Smooth muscle cell (in vitro differentiated cells): Measurements from ENCODE around the gene TMEM163. TPM values are rescaled to one million over a fixed set of nuclear protein-coding genes. Genes with fewer than 3 reads are reported as not detected.

Experiments used
- DNase-seq: peaks from one replicate; lab custom pipeline; 2025; ENCODE audit not compliant: unreplicated experiment; lab: John Stamatoyannopoulos, UW
- H2AFZ ChIP-seq: fragments of 200-600 bp; sonication (generic); 2 replicates; pipeline ENCODE4 v1.6.0; 2016; ENCODE audit warnings: antibody characterized with exemption, low read depth, mild to moderate bottlenecking
- H3F3A ChIP-seq: fragments of 200-600 bp; sonication (generic); 2 replicates; pipeline ENCODE4 v1.6.0; 2017; ENCODE audit warnings: antibody characterized with exemption, low read depth
- H3K27ac ChIP-seq: fragments of 200-600 bp; sonication (generic); 2 replicates; pipeline ENCODE4 v1.5.1; 2016; ENCODE audit warnings: low read depth, mild to moderate bottlenecking
- H3K27me3 ChIP-seq: fragments of 200-600 bp; sonication (generic); 2 replicates; pipeline ENCODE4 v1.6.1; 2016; ENCODE audit warnings: low read depth, mild to moderate bottlenecking
- H3K36me3 ChIP-seq: fragments of 200-600 bp; sonication (generic); 2 replicates; pipeline ENCODE4 v1.5.1; 2016; ENCODE audit warnings: low read depth
- H3K4me1 ChIP-seq: fragments of 200-600 bp; sonication (generic); 2 replicates; pipeline ENCODE4 v1.5.1; 2016; ENCODE audit warnings: low read depth
- H3K4me2 ChIP-seq: fragments of 200-600 bp; sonication (generic); 2 replicates; pipeline ENCODE4 v1.6.0; 2016; ENCODE audit warnings: mild to moderate bottlenecking
- H3K4me3 ChIP-seq: fragments of 200-600 bp; sonication (generic); 2 replicates; pipeline ENCODE4 v1.5.1; 2016; ENCODE audit warnings: mild to moderate bottlenecking
- H3K79me2 ChIP-seq: fragments of 200-600 bp; sonication (generic); 2 replicates; pipeline ENCODE4 v1.6.0; 2016; ENCODE audit warnings: low read depth, mild to moderate bottlenecking
- H3K9ac ChIP-seq: fragments of 200-600 bp; sonication (generic); 2 replicates; pipeline ENCODE4 v1.6.0; 2016; ENCODE audit warnings: low read depth
- H3K9me3 ChIP-seq: fragments of 200-600 bp; sonication (generic); replicated peaks from 2 replicates; pipeline ENCODE4 v1.5.1; 2016; ENCODE audit warnings: low read depth
- H4K20me1 ChIP-seq: fragments of 200-600 bp; sonication (generic); 2 replicates; pipeline ENCODE4 v1.6.0; 2016; ENCODE audit warnings: low read depth
- WGBS: methylation state at CpG from one replicate; pipeline ENCODE4 v1.1.7; 2016; ENCODE audit warnings: low lambda C conversion rate; 5-methylcytosine and 5-hydroxymethylcytosine counted together
- polyA plus RNA-seq: library from polyadenylated mRNA; unstranded; fragments of >200 nt; fragmentation: Nextera tagmentation; extraction: Ambion mirVana; gene quantifications from 2 replicates; pipeline ENCODE4 v1.2.1, GENCODE V29; 2016
- total RNA-seq: library from RNA; depleted of rRNA; stranded (reverse); fragments of >200 nt; gene quantifications from 2 replicates; pipeline ENCODE4 v1.2.3, GENCODE V29; 2014
- TF ChIP-seq, protein P1 (sequence below): fragments of 200-600 bp; sonication (generic); IDR thresholded peaks from 2 replicates; pipeline ENCODE4 v1.5.1; 2017; ENCODE audit warnings: borderline replicate concordance, mild to moderate bottlenecking, antibody characterized with exemption; ENCODE audit not compliant: insufficient read depth, poor library complexity, severe bottlenecking

Gene TMEM163
- total and polyA plus RNA-seq, 2 experiments from 2014 or later: 0.31 TPM; not detected in 1

DNA sequence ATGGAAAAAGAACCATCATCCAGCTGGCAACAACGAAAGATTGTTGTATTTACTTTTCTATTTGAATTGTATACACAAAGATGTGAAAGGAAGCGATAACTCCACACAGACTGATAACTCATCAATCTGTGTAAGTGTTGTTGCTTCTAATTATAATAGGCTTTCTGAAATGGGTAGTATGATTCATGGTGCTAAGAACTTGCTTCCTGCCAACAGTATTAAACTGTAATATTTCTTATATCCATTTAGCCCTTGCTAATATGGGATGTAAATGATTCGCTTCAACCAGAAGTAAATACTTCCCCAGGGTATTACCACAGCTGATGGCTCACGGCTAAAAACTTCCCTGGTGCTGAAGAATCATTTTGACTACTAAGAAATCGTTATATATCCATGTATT lies 70.2 kb downstream of the TMEM163 start:
- Histone ChIP-seq H3K79me2 (no peaks in the 10 kb centered on the region), H3K27me3 (no peaks in the 10 kb centered on the region), H3K9ac (no peak overlapping the region), H4K20me1 (no peaks in the 10 kb centered on the region), H3K36me3 (no peaks in the 10 kb centered on the region), H3F3A (no peaks in the 10 kb centered on the region), H3K4me1 (no peaks in the 10 kb centered on the region), H3K27ac (no peak overlapping the region), H3K9me3 (no peaks in the 10 kb centered on the region), H3K4me3 (no peak overlapping the region), H2AFZ (no peak overlapping the region), H3K4me2 (no peak overlapping the region)
- TF ChIP-seq, protein P1, sequence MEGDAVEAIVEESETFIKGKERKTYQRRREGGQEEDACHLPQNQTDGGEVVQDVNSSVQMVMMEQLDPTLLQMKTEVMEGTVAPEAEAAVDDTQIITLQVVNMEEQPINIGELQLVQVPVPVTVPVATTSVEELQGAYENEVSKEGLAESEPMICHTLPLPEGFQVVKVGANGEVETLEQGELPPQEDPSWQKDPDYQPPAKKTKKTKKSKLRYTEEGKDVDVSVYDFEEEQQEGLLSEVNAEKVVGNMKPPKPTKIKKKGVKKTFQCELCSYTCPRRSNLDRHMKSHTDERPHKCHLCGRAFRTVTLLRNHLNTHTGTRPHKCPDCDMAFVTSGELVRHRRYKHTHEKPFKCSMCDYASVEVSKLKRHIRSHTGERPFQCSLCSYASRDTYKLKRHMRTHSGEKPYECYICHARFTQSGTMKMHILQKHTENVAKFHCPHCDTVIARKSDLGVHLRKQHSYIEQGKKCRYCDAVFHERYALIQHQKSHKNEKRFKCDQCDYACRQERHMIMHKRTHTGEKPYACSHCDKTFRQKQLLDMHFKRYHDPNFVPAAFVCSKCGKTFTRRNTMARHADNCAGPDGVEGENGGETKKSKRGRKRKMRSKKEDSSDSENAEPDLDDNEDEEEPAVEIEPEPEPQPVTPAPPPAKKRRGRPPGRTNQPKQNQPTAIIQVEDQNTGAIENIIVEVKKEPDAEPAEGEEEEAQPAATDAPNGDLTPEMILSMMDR: no peak
- no peak for DNase-seq
- WGBS: 73% methylated on average over 5 of the region's 5 CpGs

DNA sequence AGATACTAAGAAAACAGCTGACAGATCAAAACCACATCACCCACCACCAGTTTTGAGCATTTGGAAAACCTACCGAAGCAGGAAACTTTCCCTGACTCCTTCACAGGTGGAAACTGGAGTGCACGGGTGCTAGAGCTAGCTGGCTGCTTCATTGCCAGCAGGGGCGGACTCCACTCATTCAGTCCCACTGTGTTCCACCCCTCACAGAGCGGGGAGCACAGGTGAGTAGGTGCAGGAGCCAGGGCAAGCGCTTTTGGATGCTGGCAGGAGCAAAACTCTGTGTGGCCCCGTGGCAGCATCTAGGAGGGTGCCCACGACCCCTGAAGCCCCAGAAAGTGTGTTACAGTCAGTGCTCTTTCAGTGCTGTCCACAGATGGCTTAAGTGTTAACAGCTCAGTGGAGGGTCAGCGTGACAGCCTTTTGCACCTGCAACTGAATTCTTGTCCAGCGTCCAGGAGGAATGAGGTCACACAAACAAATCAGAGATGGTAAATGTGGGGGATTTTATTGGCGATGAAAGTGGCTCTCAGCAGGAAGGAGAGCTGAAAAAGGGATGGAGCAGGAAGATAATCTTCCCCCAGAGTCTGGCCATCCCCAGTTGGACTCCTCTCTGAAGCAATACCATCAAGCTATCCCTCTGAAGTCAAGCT lies 71.1 kb downstream of the TMEM163 start:
- H3K79me2 ChIP-seq: no peaks in the 10 kb centered on the region
- H3K4me3 ChIP-seq: no peak overlapping the region
- H3K9ac ChIP-seq: no peak overlapping the region
- no peak overlapping the region for H3K27ac ChIP-seq
- H3K27me3 ChIP-seq: no peaks in the 10 kb centered on the region
- H4K20me1 ChIP-seq: no peaks in the 10 kb centered on the region
- no peak overlapping the region for H3K4me2 ChIP-seq
- no peak for DNase-seq
- H3K36me3 ChIP-seq: no peaks in the 10 kb centered on the region
- no peaks in the 10 kb centered on the region for H3K9me3 ChIP-seq
- no peak overlapping the region for H2AFZ ChIP-seq
- no peaks in the 10 kb centered on the region for H3F3A ChIP-seq
- H3K4me1 ChIP-seq: no peaks in the 10 kb centered on the region
- 86% methylated on average over 10 of the region's 10 CpGs for WGBS
- TF ChIP-seq, protein P1: no peak

GRCh38 chr2:134642938-134643337 lies 75.9 kb downstream of the TMEM163 start:
- no peaks in the 10 kb centered on the region for H3K4me1 ChIP-seq
- H3K9me3 ChIP-seq: no peaks in the 10 kb centered on the region
- 97% methylated on average over 1 of the region's 1 CpG for WGBS
- H3K9ac ChIP-seq: no peak overlapping the region
- H3K27me3 ChIP-seq: no peaks in the 10 kb centered on the region
- no peak overlapping the region for H2AFZ ChIP-seq
- no peak overlapping the region for H3K4me2 ChIP-seq
- H3K36me3 ChIP-seq: no peaks in the 10 kb centered on the region
- no peaks in the 10 kb centered on the region for H3F3A ChIP-seq
- TF ChIP-seq, protein P1: no peak
- no peaks in the 10 kb centered on the region for H3K79me2 ChIP-seq
- no peak overlapping the region for H3K27ac ChIP-seq
- no peak for DNase-seq
- no peak overlapping the region for H3K4me3 ChIP-seq
- H4K20me1 ChIP-seq: no peaks in the 10 kb centered on the region

DNA sequence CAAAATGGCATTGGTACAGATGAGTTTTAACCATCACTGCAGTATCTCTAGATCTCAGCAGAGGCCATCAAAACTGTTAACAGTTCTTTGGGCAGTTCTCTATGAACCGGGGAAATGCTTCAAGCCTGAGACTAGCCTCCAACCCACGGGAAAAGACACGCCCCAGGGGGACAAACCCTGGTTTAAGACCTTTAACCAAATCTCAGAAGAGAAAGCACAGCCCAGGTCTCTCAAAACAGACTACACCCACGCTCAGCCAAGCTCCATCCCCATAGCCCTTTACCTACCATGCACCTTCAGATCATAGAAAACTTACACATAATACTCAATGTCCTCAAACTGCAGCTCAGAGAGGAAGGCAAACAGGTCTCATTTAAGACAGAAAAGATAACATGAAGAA lies 78.3 kb downstream of the TMEM163 start:
- no peaks in the 10 kb centered on the region for H3F3A ChIP-seq
- H4K20me1 ChIP-seq: no peaks in the 10 kb centered on the region
- no peak overlapping the region for H3K4me2 ChIP-seq
- no peak overlapping the region for H2AFZ ChIP-seq
- no peaks in the 10 kb centered on the region for H3K4me1 ChIP-seq
- no peak overlapping the region for H3K9ac ChIP-seq
- no peaks in the 10 kb centered on the region for H3K36me3 ChIP-seq
- TF ChIP-seq, protein P1: no peak
- H3K9me3 ChIP-seq: no peaks in the 10 kb centered on the region
- DNase-seq: no peak
- 65% methylated on average over 4 of the region's 4 CpGs for WGBS
- no peak overlapping the region for H3K27ac ChIP-seq
- no peaks in the 10 kb centered on the region for H3K79me2 ChIP-seq
- H3K4me3 ChIP-seq: no peak overlapping the region
- no peaks in the 10 kb centered on the region for H3K27me3 ChIP-seq
